Measurements from ENCODE around the gene FAF1.

FAF1 gene

DNA sequence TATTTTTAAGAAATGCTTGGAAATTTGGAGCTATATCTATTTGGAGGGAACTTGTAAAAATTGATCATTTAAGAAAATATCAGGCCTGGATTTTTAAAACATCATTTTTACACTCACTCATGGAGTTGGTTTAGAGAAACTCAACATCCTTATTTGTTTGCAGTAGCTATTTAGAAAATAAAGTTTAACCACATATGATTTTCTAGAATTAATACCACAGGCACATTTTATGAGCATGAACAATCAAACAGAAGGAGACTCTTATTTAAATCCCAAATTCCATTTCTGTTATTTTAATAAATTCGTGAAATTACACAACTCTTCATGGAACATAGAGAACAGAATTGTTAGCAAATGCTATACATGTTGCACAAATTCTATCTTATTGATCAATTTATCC is 13.2 kb upstream of the FAF1 start:
- DNase-seq (ENCODE audit: low read depth): no peak
- no peak overlapping the region for H3K4me3 ChIP-seq (ENCODE audit: low read depth, low read length)
- TF ChIP-seq, protein P1, sequence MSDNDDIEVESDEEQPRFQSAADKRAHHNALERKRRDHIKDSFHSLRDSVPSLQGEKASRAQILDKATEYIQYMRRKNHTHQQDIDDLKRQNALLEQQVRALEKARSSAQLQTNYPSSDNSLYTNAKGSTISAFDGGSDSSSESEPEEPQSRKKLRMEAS (IDR thresholded peaks at IDR 0.05; ENCODE audit: low read depth, low read length): no peak

DNA sequence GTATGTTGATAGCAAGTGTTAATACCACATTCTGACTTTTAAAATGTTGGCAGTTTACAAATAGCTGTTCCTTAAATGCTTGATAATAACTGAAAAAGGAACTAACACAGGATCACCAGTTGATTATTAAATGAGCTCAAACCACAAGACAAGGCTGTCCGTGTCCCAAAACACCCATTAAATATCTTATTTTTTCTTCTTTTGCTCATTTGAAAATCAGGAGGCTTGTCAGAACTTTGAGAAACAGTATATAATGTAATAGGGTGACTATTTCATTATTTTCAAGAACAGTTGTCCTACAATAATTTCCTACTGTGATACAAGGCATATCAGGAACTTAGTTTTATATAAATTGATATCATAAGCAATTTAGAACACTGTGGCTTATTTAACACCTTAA is 12.7 kb upstream of the FAF1 start:
- DNase-seq (ENCODE audit: low read depth): peak; percentile 40
- TF ChIP-seq, protein P2, sequence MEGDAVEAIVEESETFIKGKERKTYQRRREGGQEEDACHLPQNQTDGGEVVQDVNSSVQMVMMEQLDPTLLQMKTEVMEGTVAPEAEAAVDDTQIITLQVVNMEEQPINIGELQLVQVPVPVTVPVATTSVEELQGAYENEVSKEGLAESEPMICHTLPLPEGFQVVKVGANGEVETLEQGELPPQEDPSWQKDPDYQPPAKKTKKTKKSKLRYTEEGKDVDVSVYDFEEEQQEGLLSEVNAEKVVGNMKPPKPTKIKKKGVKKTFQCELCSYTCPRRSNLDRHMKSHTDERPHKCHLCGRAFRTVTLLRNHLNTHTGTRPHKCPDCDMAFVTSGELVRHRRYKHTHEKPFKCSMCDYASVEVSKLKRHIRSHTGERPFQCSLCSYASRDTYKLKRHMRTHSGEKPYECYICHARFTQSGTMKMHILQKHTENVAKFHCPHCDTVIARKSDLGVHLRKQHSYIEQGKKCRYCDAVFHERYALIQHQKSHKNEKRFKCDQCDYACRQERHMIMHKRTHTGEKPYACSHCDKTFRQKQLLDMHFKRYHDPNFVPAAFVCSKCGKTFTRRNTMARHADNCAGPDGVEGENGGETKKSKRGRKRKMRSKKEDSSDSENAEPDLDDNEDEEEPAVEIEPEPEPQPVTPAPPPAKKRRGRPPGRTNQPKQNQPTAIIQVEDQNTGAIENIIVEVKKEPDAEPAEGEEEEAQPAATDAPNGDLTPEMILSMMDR (IDR thresholded peaks at IDR 0.05; ENCODE audit: low read depth, low read length): no peak
- TF ChIP-seq MYC (IDR thresholded peaks at IDR 0.05; ENCODE audit: low read depth, low read length): no peak
- no peak for TF ChIP-seq POLR2A (IDR thresholded peaks at IDR 0.05; ENCODE audit: extremely low read depth, insufficient read length)
- TF ChIP-seq, protein P1 (IDR thresholded peaks at IDR 0.05; ENCODE audit: low read depth, low read length): no peak
- peak overlapping the region; percentile 81 for H3K4me3 ChIP-seq (ENCODE audit: low read depth, low read length)

DNA sequence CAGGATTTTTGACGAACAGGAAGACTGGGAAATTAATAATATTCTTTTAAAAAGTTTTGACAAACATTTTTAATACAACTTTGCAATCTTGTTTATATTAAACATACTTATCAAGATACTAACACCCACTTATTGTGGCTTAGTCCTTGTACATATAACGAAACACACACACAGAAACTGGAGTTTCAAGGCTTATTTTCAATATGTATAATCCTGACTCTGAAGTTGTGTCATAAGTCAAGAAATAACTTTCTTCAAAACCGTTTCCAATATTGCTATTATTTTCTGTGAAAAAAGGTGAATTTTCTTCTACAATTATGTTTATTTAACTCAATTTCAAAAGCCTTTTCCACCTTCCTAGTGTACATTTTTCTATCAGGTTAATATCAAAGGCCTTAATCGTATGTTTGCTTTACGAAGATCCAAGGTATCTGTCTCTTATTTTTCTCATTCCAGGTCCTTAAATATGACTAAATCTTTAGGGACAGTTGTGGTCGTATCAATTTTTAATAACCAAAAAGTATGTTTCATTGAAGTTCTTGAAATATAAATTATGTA is 11.8 kb upstream of the FAF1 start:
- no peak for DNase-seq (ENCODE audit: low read depth)
- TF ChIP-seq, protein P1 (IDR thresholded peaks at IDR 0.05; ENCODE audit: low read depth, low read length): no peak
- TF ChIP-seq, protein P2 (IDR thresholded peaks at IDR 0.05; ENCODE audit: low read depth, low read length): no peak
- no peak for TF ChIP-seq POLR2A (IDR thresholded peaks at IDR 0.05; ENCODE audit: extremely low read depth, insufficient read length)
- no peak for TF ChIP-seq MYC (IDR thresholded peaks at IDR 0.05; ENCODE audit: low read depth, low read length)
- H3K4me3 ChIP-seq (ENCODE audit: low read depth, low read length): peak overlapping the region; percentile 81

DNA sequence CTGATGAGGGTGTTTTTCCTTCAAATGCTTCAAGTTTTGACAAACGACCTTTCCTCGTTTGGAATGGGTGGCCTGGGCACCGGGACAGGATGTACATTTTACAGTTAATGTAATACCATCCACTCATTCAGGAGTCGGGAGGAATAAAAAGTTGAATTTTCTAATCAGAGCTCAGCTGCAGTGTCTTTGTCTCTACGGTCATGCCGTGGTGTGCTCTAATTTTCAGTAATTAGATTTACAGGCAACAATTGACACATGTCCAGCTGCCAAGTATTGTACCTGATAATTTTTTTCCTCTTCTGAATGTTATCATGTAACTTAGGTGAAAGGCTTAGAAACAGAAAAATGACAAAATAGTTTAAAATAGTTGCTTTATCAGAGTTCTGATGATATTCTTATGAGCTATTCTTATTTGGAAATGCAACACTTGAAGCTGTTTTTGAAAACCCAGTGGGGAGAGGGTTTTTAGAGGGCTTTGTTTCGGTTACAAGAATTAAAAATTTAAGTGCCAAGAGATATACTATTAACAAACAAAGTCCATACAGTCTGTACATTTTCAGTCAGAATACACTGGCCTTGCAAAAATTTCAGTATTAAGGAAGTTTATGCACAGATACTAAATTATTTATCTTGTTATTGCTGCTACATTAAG is 11.0 kb upstream of the FAF1 start:
- no peak for TF ChIP-seq POLR2A (IDR thresholded peaks at IDR 0.05; ENCODE audit: extremely low read depth, insufficient read length)
- TF ChIP-seq, protein P1 (IDR thresholded peaks at IDR 0.05; ENCODE audit: low read depth, low read length): no peak
- no peak for TF ChIP-seq MYC (IDR thresholded peaks at IDR 0.05; ENCODE audit: low read depth, low read length)
- TF ChIP-seq, protein P2 (IDR thresholded peaks at IDR 0.05; ENCODE audit: low read depth, low read length): no peak
- DNase-seq (ENCODE audit: low read depth): no peak
- peak overlapping the region; percentile 81 for H3K4me3 ChIP-seq (ENCODE audit: low read depth, low read length)

DNA sequence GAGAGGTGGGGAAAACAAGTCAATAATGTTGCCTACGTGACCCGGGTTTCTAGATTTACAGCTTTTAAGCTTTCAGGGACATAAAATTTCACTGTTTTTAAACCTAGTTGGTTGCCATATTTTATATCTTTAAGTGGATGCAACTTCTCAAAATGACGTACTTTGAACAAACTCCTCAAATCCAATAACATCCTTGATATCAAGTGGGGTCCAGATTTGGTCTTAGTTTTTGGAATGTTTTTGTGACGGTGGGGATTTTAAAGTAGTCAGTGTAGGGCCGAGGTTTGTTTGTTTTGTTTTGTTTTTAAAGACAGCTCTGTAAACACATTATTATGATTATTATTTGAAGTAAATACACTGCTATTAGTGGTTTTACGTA is 10.4 kb upstream of the FAF1 start:
- DNase-seq (ENCODE audit: low read depth): no peak
- TF ChIP-seq MYC (IDR thresholded peaks at IDR 0.05; ENCODE audit: low read depth, low read length): no peak
- TF ChIP-seq, protein P2 (IDR thresholded peaks at IDR 0.05; ENCODE audit: low read depth, low read length): no peak
- TF ChIP-seq, protein P1 (IDR thresholded peaks at IDR 0.05; ENCODE audit: low read depth, low read length): no peak
- no peak for TF ChIP-seq POLR2A (IDR thresholded peaks at IDR 0.05; ENCODE audit: extremely low read depth, insufficient read length)
- peak overlapping the region; percentile 81 for H3K4me3 ChIP-seq (ENCODE audit: low read depth, low read length)
